HG03135 (cell line): ENCODE data around the gene MAPKAPK5.
"Not testable (repeated sequence)": the region's sequence is repeated elsewhere in the genome, so short reads cannot be mapped to it uniquely, and the experiment has no call there.

Experiments used
- ATAC-seq: cut with Tn5 transposase; IDR thresholded peaks from one replicate; pipeline ENCODE4 v1.9.1; 2021; ENCODE audit warnings: mild to moderate bottlenecking, moderate library complexity; ENCODE audit not compliant: unreplicated experiment

MAPKAPK5 gene

GRCh38 chr12:111826992-111827391 lies 15.0 kb upstream of the MAPKAPK5 start:
- ATAC-seq, result no peak

GRCh38 chr12:111827907-111828306 lies 14.1 kb upstream of the MAPKAPK5 start:
- ATAC-seq, result no peak

- no peak for ATAC-seq
These were observed 13.6 kb upstream of the MAPKAPK5 start for GRCh38 chr12:111828338-111828979.

GRCh38 chr12:111829635-111830034 lies 12.4 kb upstream of the MAPKAPK5 start:
- not testable (repeated sequence) for ATAC-seq

GRCh38 chr12:111834740-111835386 lies 7.2 kb upstream of the MAPKAPK5 start:
- not testable (repeated sequence) for ATAC-seq

GRCh38 chr12:111835531-111836181 lies 6.4 kb upstream of the MAPKAPK5 start:
- ATAC-seq, result not testable (repeated sequence)

GRCh38 chr12:111838353-111838752 lies 3.7 kb upstream of the MAPKAPK5 start:
- ATAC-seq, result no peak

GRCh38 chr12:111840807-111841206 lies 1.2 kb upstream of the MAPKAPK5 start:
- no peak for ATAC-seq

GRCh38 chr12:111841236-111841749 lies 735 bp upstream of the MAPKAPK5 start:
- ATAC-seq, result no peak

- ATAC-seq, result peak; percentile 10
These were observed 748 bp downstream of the MAPKAPK5 start for GRCh38 chr12:111842556-111843396.

- no peak for ATAC-seq
These were observed 4.0 kb downstream of the MAPKAPK5 start for GRCh38 chr12:111846016-111846415.

- no peak for ATAC-seq
These were observed 8.5 kb downstream of the MAPKAPK5 start for GRCh38 chr12:111850526-111850925.

- no peak for ATAC-seq
These were observed 16.2 kb downstream of the MAPKAPK5 start for GRCh38 chr12:111858186-111858585.

- no peak for ATAC-seq
These were observed 16.8 kb downstream of the MAPKAPK5 start for GRCh38 chr12:111858778-111859177.

- ATAC-seq, result no peak
These were observed 22.9 kb downstream of the MAPKAPK5 start for GRCh38 chr12:111864913-111865312.

GRCh38 chr12:111867531-111867930 lies 25.5 kb downstream of the MAPKAPK5 start:
- no peak for ATAC-seq

GRCh38 chr12:111868676-111869588 lies 26.9 kb downstream of the MAPKAPK5 start:
- no peak for ATAC-seq

- no peak for ATAC-seq
These were observed 27.6 kb downstream of the MAPKAPK5 start for GRCh38 chr12:111869671-111870070.

- no peak for ATAC-seq
These were observed 28.2 kb downstream of the MAPKAPK5 start for GRCh38 chr12:111870216-111870615.

- ATAC-seq, result no peak
These were observed 28.7 kb downstream of the MAPKAPK5 start for GRCh38 chr12:111870706-111871105.
